Stimulated activated CD8-positive, alpha-beta memory T cell treated with anti-CD3 and anti-CD28 coated beads, Interleukin-4, amount 100 ng/mL, for 4 hours (primary cell): ENCODE results near the gene C12orf50.
"Not testable (repeated sequence)": the region's sequence is repeated elsewhere in the genome, so short reads cannot be mapped to it uniquely, and the experiment has no call there.

Experiments used
- DNase-seq, 2 donors: peaks; one replicate each; pipeline ENCODE4 v3.0.0-alpha.2; 2020; ENCODE audit warnings: low read depth in 2 of 2, low spot score in 1 of 2

Gene C12orf50, protein sequence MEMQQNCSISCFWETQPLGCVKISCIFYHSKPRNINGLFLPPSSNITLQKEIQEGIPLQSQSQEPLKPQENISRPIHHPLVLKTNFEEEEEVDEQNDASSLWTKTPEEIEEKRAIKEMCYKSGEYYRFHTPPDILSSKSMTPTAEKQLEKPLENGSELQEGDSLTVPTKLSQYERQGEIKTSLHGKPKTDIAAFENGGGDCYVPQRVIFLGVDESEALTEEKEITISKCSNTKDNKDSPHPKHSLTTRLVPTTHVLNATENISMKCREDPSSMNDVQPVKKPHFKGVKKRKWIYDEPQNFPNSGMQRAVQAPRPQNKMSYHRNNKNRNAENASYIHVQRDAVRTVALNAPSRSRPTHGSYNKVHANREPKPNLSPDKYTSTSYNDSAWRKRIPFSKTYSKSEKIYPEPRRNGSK

DNA sequence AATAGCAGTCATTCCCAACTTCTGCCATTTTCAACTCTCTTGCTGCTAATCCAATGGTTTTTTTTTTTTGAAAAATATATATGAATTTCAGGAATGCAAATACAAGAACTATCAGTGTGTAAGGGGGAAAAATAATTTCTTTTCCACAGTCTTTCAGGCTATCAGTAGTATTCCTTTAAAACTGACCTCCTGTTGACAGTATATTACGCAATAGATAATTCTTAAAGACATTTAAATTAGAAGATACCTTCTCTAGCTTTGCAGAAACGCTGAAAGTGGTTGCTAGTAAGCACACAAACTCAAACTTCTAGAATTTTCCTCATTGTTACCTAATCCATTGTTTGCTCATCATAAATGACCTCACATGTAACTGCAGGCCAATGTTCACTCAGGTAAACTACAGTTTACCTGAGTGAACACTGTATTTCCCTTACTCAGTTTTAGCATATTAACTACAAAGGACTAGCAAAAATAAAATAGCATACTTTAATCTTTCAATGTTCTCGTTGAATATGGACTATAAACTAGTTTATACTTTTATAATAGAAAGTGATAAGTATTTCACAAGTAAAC lies at the start of gene C12orf50:
Gene C12orf50, minus strand, starts transcription at position 309 of the 573 bp plus-strand sequence. CDS start 2,439 bp downstream, outside the sequence.
- DNase-seq: no peak

DNA sequence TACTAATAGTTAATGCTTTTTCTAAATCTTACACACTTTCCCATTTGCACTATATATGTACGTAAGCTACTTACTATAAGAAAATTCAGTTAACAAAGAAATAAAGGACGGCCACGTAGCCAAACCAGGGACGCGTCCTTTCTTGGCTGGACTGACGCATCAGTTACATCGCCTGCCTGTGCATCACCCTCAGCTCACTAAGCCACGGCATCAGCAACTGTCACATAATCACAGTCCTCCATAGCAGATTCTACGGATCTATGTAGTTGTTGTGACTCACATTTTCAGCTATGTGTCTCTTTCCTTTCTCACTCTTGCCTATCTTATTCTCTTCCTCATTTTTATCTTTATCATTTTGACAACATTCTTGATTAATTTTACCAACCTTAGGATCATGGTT lies 38.1 kb upstream of the C12orf50 start:
- no peak for DNase-seq

DNA sequence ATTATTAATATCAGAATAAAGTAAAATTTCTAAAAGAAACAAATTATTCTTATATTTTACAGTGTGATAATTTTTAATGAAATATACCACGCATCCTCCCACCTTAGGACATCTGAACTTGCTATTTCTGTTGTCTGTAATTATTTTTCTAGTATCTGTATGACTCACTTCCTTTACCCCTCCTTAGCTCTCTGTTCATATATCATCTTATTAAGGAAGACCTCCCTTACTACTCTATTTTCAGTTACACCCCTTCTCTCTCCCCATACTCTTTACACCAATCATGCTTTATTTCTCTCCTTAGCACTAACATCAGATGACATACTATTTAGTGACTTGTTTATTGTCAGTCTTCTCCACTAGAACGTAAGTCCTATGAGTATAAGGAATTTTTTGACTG lies 34.2 kb upstream of the C12orf50 start:
- DNase-seq: no peak

DNA sequence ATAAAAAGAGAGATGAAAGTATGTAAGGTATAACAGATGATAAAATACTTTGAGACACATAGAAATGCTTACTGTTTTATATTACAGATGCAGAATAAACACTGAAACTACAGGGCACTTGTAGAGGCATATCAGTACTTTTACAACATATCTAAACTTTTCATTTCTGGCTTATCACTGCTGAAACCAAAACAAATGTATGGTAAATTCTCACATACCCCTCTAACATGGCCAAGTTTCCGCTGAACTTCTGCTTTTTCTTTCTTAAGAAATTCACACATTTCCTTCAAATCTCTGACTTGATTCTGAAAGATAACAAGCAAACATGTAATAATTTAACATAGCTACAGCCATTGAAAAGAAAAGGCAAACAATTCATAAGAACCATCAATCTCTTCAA lies 33.3 kb upstream of the C12orf50 start:
- DNase-seq: no peak

DNA sequence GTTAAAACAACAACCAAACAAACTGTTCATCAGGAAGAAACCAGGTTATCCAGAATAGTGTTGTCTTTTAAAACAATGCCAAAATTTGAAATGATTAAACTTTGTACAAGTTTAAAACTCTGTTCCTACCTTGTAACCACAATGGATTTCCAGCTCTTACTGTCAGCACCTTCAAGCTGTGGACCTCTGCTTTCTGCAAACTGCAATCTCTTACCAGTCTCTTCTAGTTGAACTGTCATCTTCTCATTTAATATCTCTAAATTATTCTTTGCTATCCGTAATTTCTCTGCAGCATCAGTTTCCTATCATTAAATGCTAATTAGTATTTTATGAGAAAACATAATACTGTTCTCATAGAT lies 29.5 kb upstream of the C12orf50 start:
- DNase-seq: no peak

DNA sequence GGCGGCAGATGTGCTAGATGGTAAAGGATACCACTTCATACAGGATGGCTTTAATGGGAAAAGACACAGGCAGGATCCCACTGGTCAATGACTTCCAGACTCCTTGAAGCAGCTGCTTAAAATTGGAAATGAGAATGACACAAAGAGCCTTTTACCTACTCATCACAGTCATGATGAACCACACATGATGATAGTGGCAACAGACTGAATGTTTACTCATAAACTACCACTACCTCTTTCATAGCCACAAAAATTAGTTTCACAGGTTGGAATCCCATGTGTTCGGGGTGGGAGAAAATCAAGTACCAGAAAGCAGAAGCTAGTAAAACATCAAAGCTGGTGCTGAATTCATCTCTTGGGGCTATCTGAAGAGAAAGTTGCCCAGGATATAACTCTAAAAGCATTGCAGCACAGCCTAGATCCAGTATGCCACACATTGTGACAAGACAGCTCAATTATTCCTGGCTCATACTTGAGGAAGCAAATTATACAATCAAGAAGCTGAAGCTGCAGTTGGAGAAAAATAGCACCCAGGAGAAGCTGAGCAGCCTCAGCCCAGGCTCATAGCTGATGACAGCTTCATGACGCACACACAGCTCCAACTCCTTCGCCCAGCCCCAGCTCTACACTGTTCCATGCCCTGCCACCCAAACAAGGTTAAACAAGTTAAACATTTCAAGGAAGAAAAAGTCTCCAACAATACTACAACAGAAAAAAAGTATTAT lies 29.0 kb upstream of the C12orf50 start:
- DNase-seq: no peak

DNA sequence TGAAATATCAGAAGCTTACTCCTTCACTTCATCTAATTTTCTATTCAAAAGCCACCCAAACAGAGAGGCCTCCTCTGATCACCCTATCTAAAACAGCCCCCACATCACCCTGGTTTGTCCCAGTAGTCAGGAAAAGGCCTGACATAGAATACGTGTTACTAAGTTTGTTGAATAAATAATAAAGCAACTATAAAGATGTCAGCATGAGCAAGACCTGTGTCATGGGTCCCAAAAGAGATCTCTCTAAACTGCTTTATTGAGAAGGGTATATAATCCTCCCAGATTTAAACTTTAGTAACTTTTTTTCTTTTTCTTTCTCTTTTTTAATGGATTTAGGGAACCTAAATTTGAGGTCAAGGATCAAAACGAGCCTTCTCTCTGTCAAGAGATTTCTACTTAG lies 27.4 kb upstream of the C12orf50 start:
- no peak for DNase-seq

DNA sequence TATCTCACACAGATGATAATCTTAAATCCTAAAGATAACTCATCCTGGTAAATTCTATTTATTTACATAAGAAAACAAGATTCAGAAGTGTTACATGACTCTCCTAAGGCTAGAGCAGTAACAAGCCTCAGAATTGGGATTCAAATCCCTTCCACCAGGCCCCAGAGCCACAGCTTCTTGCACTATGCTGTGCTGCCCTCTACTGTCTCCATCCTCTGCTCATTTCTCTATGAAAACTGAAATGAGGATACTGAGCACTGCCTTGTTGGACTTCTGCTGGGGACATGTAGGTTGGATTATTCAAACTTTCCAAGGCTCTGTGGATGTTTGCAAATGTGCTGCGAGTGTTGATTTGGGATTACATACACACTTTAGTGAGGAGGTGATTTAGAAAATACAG lies 23.5 kb upstream of the C12orf50 start:
- DNase-seq: no peak

DNA sequence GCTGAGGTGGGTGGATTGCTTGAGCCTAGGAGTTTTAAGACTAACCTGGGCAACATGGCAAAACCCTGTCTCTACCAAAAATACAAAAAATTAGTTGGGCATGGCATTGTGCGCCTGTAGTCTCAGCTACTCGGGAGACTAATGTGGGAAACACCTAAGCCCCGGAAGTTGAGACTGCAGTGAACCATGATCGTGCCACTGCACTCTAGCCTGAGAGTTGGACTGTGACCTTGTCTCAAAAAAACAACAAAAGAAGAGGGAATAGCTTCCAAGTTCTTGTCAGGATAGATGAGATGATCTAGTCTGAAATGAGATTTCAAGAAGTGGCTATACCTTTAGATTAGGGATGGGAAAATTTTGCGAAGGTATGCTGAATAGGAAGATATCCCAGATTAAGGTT lies 14.8 kb upstream of the C12orf50 start:
- no peak for DNase-seq

DNA sequence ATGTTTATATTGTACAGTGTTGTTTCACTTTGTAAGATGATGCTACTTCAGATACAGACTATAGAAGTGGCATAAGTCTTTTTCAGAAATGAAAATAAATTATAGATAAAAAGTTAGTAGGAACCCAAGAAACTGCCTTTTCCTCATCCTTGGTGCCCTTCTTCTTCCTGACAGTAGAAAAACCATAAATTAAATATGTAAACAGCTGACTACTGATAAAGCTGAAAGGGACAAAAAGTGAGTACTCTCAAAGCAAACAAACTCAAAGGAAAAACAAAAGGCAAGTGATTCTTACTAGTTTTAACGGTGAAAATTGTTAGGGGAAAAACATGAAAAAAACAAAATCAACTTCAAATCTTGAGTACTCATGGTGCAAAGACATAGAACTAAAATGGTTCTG lies 8.6 kb upstream of the C12orf50 start:
- no peak for DNase-seq

DNA sequence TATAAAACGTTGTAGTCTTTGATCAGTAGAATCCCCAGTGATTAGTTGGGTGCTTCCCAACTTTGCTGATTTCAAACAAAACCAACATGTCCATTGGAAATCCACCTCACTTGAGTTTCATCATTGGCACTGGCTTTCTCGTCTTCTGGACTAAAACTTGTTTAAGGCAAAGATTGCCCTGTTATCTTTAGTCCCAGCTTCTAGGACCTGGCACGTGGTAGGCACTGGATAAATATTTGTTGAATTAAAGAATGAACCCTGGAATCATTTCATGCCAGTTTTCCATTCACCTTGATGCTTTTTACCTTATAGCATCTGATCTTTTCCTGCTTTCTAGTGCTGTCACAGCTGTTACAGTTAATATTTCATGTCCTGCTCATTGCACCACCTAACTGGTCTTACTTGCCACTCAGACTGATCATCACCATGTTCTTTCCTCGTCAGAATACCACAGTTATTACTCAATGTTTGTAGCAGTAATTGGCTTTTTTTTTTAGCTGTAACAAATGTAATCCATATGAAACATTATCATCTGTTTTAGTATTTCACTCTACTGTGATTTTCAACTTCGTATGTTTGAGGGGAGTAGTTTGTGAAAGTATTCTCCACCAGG lies 7.3 kb upstream of the C12orf50 start:
- no peak for DNase-seq

DNA sequence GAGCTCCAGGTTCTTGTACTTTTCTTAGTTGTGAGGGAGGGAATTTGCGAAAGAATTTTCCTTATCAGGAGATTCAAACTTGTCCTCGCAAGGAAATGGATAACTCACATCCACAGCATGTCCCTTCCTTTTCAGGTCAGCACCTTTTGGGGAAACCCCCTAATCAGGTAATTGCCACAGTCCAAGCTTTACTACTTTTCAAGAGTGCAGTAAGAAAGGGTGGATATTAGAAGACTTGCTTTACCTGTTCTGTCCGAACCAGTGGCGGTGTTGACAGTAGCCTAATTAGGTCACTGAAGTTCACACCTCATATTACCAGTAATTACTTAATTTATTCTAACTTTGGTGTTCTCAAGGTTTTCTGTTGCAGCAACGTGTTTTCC lies 6.7 kb upstream of the C12orf50 start:
- no peak for DNase-seq

DNA sequence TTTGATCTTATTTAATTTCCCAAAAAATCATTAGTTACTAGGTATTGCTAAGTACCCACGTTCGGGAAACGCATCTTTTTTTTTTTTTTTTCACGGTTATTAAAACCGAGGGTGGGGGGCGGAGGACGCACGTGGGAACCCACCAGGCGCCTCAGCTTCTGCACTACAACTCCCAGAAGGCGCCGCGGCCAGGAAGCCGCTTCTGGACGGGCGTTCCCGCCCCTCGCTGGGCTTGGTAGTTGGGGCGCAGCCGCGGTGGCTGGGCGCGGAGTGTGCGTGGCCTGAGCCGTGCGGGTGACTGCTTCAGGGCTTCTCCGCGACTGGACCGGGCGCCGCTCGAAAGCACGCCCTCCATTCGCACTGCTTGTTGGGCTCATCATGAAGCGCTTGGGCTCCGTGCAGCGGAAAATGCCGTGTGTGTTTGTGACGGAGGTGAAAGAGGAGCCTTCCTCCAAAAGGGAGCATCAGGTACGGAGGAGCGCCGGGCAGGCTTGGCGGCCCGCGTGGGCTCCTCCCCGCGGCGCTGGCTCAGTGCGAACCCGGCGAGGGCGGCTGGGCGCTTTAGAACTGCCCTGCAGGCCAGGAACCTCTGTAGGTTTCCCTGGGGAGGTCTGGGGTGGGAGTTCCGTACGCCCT lies 6.2 kb upstream of the C12orf50 start:
- DNase-seq: peak; percentile 70 to 79

DNA sequence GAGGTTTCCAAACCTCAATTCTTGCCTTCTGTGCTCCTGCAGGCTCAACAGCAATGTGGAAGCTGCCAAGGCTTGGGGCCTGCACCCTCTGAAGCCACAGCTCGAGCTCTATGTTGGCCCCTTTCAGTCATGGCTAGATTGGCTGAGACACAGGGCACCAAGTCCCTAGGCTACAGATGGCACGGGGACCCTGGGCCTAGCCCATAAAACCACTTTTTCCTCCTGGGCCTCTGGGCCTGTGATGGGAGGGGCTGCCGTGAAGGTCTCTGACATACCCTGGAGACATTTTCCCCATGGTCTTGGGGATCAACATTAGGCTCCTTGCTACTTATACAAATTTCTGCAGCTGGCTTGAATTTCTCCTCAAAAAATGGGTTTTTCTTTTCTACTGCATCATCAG lies 2.0 kb upstream of the C12orf50 start:
- DNase-seq: not testable (repeated sequence)

DNA sequence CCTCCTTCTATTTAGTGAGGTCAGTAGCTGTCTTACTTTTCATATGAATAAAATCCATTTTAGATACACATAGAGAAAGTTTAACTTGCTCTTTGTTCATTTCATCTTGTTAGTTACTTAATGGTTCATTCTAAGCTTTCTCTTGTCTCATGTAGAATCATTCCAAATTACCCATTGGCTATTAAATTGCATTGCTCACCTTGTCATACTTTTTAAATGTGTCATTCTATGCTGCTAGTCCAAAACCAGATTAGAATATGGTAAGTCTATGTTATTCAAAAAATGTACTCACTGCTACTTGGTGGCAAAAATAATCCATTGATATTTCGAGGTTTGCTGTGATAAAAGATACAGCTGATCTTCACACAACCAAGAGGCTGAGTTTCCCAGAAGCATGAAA lies 3.0 kb downstream of the C12orf50 start:
- DNase-seq: no peak

DNA sequence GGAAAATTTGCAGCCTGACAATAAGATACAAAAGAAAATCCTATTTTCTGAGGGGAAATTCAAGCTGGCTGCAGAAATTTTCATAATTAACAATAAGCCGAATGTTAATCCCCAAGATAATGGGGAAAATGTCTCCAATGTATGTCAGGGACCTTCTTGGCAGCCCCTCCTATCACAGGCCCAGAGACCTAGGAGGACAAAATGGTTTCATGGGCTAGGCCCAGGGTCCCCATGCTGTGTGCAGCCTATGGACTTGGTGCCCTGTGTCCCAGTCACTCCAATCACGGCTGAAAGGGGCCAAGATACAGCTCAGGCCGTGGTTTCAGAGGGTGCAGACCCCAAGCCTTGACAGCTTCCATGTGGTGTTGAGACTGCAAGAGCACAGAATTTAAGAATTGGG lies 11.2 kb downstream of the C12orf50 start:
- DNase-seq: no peak

DNA sequence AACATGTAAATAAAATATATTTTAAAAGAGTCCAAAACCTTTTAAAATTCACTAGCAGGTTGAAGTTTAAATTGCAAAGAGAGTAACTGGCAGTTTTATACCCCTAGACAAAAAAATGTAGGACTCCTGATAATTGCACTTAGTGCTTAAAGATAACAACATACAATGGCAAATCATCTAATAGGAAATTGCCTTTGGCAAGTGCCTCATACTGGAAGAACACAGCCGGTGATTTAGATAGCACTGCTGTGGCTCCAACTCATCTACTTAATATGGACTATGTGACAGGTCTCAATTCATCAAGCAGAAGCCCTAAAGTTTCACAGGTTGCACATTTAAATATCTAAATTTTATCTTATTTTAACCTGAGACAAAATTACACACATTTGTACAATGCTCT lies 13.4 kb downstream of the C12orf50 start:
- no peak for DNase-seq

DNA sequence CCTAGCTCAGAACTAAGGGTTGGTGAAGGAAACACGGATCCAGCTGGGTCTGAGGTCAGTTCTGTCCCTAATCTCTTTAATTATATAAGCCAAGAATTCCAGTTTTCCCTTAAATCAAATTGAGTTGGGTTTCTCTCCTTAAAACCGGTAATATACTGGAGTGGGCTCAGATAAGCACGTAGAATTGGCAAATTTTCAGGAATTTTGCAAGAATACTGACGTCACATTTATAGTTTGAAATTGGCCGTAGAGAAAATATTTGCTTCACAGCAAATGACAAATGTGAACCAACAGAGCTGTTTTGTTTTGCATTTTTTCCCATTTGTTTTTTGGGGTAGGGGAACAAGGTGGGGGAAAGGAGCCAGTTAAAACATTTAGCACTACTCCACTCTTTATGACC lies 17.4 kb downstream of the C12orf50 start:
- no peak for DNase-seq

DNA sequence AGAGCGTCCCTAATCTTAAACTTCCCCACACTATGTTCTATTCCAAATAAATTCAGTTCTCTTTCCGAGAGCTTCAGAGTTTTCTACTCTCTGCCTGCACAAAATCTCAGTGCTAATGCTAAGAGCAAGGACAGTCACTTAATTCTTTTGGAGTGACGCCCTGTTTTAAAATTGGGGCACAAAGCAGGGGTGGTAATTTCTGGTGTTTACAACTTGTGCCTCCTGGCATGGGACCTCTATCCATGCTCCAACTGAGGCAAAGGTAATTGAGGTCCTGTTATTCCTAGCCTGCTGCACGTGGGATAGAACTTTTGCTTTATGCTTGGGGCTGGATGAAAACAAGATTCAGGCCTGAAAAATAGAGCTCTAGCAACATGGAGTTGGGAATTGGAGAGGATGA lies 22.9 kb downstream of the C12orf50 start:
- no peak for DNase-seq

DNA sequence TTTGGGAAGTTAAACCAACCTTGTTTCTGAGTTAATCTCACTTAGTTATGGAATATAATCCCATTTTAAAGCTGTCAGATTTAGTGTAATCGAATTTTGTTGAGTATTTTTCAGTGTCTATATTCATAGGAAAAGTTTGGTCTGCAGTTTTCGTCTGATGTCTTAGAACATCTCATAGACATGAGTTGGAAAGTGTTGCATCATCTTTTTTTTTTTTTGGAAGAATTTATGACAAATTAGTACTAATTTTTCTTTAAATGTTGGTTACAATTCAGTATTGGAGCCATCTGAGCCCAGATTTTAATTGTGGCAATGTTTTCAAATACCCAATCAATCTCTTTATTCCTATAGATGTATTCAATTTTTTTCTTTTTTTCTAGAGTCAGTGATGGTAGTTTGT lies 27.9 kb downstream of the C12orf50 start:
- no peak for DNase-seq

DNA sequence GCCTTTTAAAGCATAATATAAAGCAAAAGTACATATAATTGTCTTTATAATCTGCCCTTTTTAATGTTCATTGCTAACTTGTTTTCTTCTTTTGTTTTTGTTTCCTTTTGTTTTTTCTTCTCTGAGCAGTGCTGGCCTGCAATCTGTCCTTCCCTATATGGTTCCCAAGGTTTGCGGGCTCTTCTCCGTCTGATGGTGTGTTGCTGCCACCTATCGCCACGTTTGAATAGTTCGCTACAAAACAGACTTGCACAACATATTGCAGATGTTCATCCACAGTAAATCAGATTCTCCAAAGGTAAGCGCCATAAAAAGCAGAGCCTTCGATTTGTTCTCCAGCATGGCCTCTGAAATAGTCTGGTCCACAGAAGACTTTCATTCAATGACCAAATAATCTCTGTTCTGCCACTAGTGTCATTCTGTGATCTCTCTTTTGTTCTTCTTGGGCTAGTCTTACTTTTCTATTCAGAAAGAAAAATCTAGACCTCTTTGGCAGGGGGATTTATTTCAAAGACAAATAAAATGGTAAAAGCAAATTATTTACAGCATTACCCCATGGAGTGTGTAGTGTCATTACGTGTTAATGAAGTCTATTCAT lies 33.5 kb downstream of the C12orf50 start:
- DNase-seq: no peak
